ENCODE measurements around the gene GARNL3. TPM values are rescaled to one million over a fixed set of nuclear protein-coding genes. Genes with fewer than 3 reads are reported as not detected.

GARNL3 gene
- total and polyA plus RNA-seq, 2 experiments from 2014 or later = 9.5 to 10.5 TPM

DNA sequence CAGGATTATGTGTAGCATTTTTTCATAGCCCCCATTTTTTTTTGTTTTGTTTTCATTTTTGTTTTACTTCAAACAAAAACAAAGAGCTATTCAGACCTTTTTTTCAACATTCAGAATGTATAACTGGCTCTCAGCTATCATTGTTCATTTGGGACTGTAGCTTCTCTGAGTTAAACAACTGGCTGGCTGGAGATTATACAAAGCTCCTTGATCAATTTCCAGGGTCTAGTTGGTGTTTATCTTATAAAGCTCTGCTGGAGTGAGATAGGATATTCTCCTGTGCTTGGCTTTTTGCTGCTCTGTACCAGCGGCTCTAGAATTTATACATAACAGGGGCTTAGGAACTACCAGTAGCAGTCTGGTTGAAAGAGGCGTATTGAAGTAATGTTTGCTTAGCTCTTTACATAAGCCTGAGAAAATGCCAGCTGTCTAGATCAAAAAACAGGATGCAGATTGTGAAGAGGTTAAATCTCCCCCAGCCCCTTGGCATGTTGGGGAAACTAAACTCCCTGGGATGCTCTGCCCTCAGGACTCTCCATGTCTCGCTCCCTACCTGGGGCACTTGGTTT, 15.2 kb downstream of the GARNL3 start:
- Histone ChIP-seq H3K4me3 (no peak overlapping the region), H3K4me1 (ENCODE audit: insufficient read depth) (peaks cover 4% of the 10 kb centered on the region), H3K9me3 (ENCODE audit: low read depth) (no peaks in the 10 kb centered on the region), H3K27ac (no peak overlapping the region), H3K27me3 (no peaks in the 10 kb centered on the region), H2AFZ (no peak overlapping the region), H3K4me2 (no peak overlapping the region), H4K20me1 (ENCODE audit: insufficient read depth, poor library complexity, severe bottlenecking) (no peaks in the 10 kb centered on the region), H3K36me3 (replicated peaks; ENCODE audit: insufficient read depth, low read depth) (no peaks in the 10 kb centered on the region), H3K9me2 (replicated peaks; ENCODE audit: insufficient read depth) (no peaks in the 10 kb centered on the region), H3K79me2 (no peaks in the 10 kb centered on the region)
- WGBS (ENCODE audit: low lambda C conversion rate, missing lambda C conversion rate) = 59% methylated on average over 3 of the region's 3 CpGs
- no peak for DNase-seq (ENCODE audit: low spot score)
- TF ChIP-seq, protein P1, sequence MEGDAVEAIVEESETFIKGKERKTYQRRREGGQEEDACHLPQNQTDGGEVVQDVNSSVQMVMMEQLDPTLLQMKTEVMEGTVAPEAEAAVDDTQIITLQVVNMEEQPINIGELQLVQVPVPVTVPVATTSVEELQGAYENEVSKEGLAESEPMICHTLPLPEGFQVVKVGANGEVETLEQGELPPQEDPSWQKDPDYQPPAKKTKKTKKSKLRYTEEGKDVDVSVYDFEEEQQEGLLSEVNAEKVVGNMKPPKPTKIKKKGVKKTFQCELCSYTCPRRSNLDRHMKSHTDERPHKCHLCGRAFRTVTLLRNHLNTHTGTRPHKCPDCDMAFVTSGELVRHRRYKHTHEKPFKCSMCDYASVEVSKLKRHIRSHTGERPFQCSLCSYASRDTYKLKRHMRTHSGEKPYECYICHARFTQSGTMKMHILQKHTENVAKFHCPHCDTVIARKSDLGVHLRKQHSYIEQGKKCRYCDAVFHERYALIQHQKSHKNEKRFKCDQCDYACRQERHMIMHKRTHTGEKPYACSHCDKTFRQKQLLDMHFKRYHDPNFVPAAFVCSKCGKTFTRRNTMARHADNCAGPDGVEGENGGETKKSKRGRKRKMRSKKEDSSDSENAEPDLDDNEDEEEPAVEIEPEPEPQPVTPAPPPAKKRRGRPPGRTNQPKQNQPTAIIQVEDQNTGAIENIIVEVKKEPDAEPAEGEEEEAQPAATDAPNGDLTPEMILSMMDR (IDR thresholded peaks at IDR 0.05; ENCODE audit: poor library complexity) = no peak
- TF ChIP-seq EZH2phosphoT487 (IDR thresholded peaks at IDR 0.05; ENCODE audit: low read depth, severe bottlenecking, unreplicated experiment) (no peak), EZH2 (IDR thresholded peaks at IDR 0.05; ENCODE audit: borderline replicate concordance) (no peak)

DNA sequence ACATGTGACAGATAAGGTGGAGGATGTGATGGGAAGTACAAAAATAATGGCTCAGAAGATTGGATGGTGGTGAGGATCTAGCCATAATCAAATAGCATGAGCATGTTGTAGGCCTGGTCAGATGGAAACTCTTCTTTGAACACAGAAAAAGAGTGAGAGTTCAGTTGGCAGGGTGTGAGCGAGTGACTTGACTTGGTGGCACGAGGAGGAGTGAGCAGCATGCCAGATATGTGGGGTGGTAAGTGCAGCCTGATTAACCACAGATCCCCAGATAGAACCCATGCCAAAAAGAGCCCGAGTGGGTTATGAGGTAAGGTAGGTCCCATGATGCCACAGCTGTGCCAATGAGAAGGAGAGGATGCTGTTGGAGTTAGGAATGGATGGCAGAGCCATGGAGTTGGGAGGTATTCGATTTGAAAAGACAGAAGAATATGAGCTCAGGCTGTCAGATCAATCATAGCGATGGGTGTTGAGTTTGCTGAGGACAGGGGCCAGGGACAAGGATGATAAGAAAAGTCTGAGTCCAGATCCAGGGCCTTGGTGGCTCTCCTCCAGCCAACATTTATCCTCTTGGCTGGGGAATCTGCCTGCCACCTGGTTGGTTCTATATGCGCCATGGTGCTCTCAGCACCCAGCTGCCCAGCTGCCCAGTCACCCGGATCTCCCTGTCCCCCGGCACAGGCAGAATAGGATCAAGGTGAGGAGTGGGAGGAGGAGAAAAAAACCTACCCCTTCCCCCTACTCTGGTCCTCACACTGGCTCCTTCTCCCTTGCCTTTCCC, 16.5 kb downstream of the GARNL3 start:
- Histone ChIP-seq H3K36me3 (replicated peaks; ENCODE audit: insufficient read depth, low read depth) (no peaks in the 10 kb centered on the region), H3K27ac (no peak overlapping the region)
- 93% methylated on average over 8 of the region's 8 CpGs for WGBS (ENCODE audit: low lambda C conversion rate, missing lambda C conversion rate)

DNA sequence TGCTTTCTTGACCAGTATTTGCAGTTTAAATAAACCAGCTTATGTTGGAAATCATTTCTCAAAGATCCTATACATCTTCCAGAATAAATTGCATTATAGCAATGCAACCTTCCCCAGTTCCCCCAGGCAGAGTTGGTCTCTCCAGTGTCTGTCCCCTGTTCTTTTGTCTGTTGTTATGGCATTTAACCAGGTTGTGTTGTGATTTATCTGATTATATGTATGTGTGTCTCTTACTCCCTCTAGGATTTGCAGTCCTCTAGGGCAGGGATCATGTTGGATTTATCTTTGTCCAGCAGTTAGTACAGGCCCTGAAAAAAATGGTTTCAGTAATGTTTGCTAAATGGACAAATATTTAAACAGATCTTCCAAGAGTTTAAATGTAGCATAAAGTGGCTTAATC, 17.3 kb downstream of the GARNL3 start:
- H3K27ac ChIP-seq = no peak overlapping the region
- H3K9me2 ChIP-seq (replicated peaks; ENCODE audit: insufficient read depth) = no peaks in the 10 kb centered on the region
- H3K36me3 ChIP-seq (replicated peaks; ENCODE audit: insufficient read depth, low read depth) = no peaks in the 10 kb centered on the region
- no peak overlapping the region for H3K4me3 ChIP-seq
- no peak overlapping the region for H3K4me2 ChIP-seq
- H3K4me1 ChIP-seq (ENCODE audit: insufficient read depth) = peaks cover 11% of the 10 kb centered on the region
- no peak for DNase-seq (ENCODE audit: low spot score)
- no peaks in the 10 kb centered on the region for H3K9me3 ChIP-seq (ENCODE audit: low read depth)
- no peaks in the 10 kb centered on the region for H4K20me1 ChIP-seq (ENCODE audit: insufficient read depth, poor library complexity, severe bottlenecking)
- no peak overlapping the region for H2AFZ ChIP-seq
- no peaks in the 10 kb centered on the region for H3K79me2 ChIP-seq
- TF ChIP-seq EZH2phosphoT487 (IDR thresholded peaks at IDR 0.05; ENCODE audit: low read depth, severe bottlenecking, unreplicated experiment) = no peak
- TF ChIP-seq, protein P1 (IDR thresholded peaks at IDR 0.05; ENCODE audit: poor library complexity) = no peak
- TF ChIP-seq EZH2 (IDR thresholded peaks at IDR 0.05; ENCODE audit: borderline replicate concordance) = no peak
- H3K27me3 ChIP-seq = no peaks in the 10 kb centered on the region

More for the DNA sequence above, 16.5 kb downstream of the GARNL3 start:
- no peaks in the 10 kb centered on the region for H3K9me3 ChIP-seq (ENCODE audit: low read depth)
- no peak for TF ChIP-seq EZH2phosphoT487 (IDR thresholded peaks at IDR 0.05; ENCODE audit: low read depth, severe bottlenecking, unreplicated experiment)
- TF ChIP-seq EZH2 (IDR thresholded peaks at IDR 0.05; ENCODE audit: borderline replicate concordance) = no peak
- TF ChIP-seq, protein P1 (IDR thresholded peaks at IDR 0.05; ENCODE audit: poor library complexity) = no peak
- no peak for DNase-seq (ENCODE audit: low spot score)
- no peak overlapping the region for H3K4me3 ChIP-seq
- peaks cover 8% of the 10 kb centered on the region for H3K4me1 ChIP-seq (ENCODE audit: insufficient read depth)
- H3K27me3 ChIP-seq = no peaks in the 10 kb centered on the region
- H3K9me2 ChIP-seq (replicated peaks; ENCODE audit: insufficient read depth) = no peaks in the 10 kb centered on the region
- no peaks in the 10 kb centered on the region for H4K20me1 ChIP-seq (ENCODE audit: insufficient read depth, poor library complexity, severe bottlenecking)
- no peaks in the 10 kb centered on the region for H3K79me2 ChIP-seq
- no peak overlapping the region for H3K4me2 ChIP-seq
- no peak overlapping the region for H2AFZ ChIP-seq

Measured in hepatocyte (in vitro differentiated cells).